ENCODE measurements around the gene ADAMTSL3. TPM values are rescaled to one million over a fixed set of nuclear protein-coding genes. Genes with fewer than 3 reads are reported as not detected.

ADAMTSL3 gene
- total and polyA plus RNA-seq, 7 experiments from 2014 or later = not detected

DNA sequence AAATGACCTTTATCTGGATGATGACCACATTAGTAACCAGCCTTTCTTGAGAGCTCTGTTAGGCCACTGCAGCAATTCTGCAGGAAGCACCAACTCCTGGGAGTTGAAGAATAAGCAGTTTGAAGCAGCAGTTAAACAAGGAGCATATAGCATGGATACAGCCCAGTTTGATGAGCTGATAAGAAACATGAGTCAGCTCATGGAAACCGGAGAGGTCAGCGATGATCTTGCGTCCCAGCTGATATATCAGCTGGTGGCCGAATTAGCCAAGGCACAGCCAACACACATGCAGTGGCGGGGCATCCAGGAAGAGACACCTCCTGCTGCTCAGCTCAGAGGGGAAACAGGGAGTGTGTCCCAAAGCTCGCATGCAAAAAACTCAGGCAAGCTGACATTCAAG, 328.8 kb downstream of the ADAMTSL3 start:
- no peaks in the 10 kb centered on the region for H3K36me3 ChIP-seq (ENCODE audit: control insufficient read depth in 2 of 3, insufficient read depth in 3 of 3, low read length in 3 of 3)
- no peaks in the 10 kb centered on the region for H3K4me1 ChIP-seq (ENCODE audit: control insufficient read depth in 2 of 2, insufficient read depth in 2 of 2, low read length in 2 of 2)
- H3K27me3 ChIP-seq (ENCODE audit: control insufficient read depth in 2 of 2, insufficient read depth in 2 of 2, low read length in 2 of 2) = peaks cover 0 to 4% of the 10 kb centered on the region in 2 donors
- no peaks in the 10 kb centered on the region for H3K9me3 ChIP-seq (ENCODE audit: control insufficient read depth in 2 of 3, low read length in 3 of 3)
- Mint-ChIP-seq H3K27ac (no peak overlapping the region), H3K4me3 (no peak overlapping the region), H3K9me3 (no peaks in the 10 kb centered on the region), H3K27me3 (peaks cover 0 to 19% (median 7%) of the 10 kb centered on the region in 5 donors), H3K36me3 (no peaks in the 10 kb centered on the region), H3K4me1 (no peaks in the 10 kb centered on the region)
- no peak for DNase-seq
- CTCF ChIA-PET = no interaction called here
- H3K27ac ChIP-seq (ENCODE audit: low read depth, low read length) = no peak overlapping the region
- POLR2A ChIA-PET = no interaction called here
- H3K4me3 ChIP-seq (ENCODE audit: low read length) = no peak overlapping the region
- intact Hi-C loops (cut with micrococcal nuclease) = no loop called here
- no peak for ATAC-seq

DNA sequence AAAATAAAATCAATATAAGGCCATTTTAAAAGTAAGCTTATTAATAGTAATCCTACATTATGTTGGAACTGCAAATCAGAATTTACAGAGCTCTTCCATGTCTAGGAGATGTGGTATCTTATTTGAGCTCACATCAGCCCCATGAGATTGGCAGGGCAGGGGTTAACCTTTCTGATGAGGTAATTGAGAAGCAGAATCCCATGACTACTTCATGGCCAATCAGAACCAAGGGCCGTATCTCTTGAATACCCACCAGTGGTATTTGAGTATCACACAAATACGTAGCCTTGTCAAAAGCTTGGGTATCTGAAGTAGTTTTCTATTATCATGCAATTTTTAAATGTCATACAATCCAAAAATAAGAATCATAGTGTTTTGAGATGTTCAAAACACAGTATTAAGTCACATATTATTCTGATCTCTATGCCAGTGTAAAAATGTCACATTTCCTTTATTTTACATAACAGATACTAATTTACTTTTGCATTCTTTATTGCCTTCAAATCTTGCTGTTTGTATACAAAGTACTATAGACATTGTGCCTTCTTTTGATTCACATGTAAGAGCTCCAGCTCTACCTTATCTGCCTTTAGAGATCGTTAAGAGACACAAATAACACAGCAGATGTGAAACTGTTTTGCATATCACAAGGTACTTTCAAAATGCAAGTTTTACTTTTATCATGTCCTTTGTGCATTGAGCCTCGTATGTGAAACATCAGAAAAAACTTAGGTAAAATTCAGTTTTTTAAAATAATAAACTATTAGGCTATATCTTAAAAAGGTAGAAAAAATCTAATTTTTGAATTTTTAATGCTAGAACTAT, 329.9 kb downstream of the ADAMTSL3 start:
- ChIA-PET POLR2A (no interaction called here), CTCF (no interaction called here)
- Mint-ChIP-seq H3K36me3 (no peaks in the 10 kb centered on the region), H3K27ac (no peak overlapping the region), H3K9me3 (no peaks in the 10 kb centered on the region), H3K4me3 (no peak overlapping the region), H3K4me1 (no peaks in the 10 kb centered on the region), H3K27me3 (peaks cover 0 to 14% (median 7%) of the 10 kb centered on the region in 5 donors)
- Histone ChIP-seq H3K4me3 (ENCODE audit: low read length) (no peak overlapping the region), H3K27ac (ENCODE audit: low read depth, low read length) (no peak overlapping the region), H3K4me1 (ENCODE audit: control insufficient read depth in 2 of 2, insufficient read depth in 2 of 2, low read length in 2 of 2) (no peaks in the 10 kb centered on the region), H3K36me3 (ENCODE audit: control insufficient read depth in 2 of 3, insufficient read depth in 3 of 3, low read length in 3 of 3) (no peaks in the 10 kb centered on the region), H3K27me3 (ENCODE audit: control insufficient read depth in 2 of 2, insufficient read depth in 2 of 2, low read length in 2 of 2) (peaks cover 0 to 4% of the 10 kb centered on the region in 2 donors), H3K9me3 (ENCODE audit: control insufficient read depth in 2 of 3, low read length in 3 of 3) (no peaks in the 10 kb centered on the region)
- intact Hi-C loops (cut with micrococcal nuclease) = no loop called here
- ATAC-seq (no peak), DNase-seq (no peak)

DNA sequence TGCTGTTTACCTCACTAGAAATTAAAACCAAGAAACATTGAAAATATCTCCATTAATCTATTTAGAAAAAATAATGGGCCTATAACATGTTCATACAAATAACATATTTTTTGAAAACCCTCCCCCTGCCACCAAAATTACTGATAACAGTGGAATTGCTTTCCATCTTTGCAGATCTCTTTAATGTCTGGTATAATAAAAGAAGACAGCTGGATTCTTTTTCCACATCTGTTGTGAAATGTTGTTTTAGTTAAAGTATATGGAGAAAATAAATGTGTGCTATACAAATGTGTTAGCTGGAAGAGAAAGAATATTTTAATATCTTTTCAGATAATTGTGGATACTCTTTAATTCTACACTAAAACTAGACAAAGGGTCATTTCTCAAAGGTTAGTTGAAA, 330.7 kb downstream of the ADAMTSL3 start:
- Histone ChIP-seq H3K4me3 (ENCODE audit: low read length) (no peak overlapping the region), H3K27me3 (ENCODE audit: control insufficient read depth in 2 of 2, insufficient read depth in 2 of 2, low read length in 2 of 2) (peaks cover 0 to 4% of the 10 kb centered on the region in 2 donors), H3K4me1 (ENCODE audit: control insufficient read depth in 2 of 2, insufficient read depth in 2 of 2, low read length in 2 of 2) (no peaks in the 10 kb centered on the region), H3K9me3 (ENCODE audit: control insufficient read depth in 2 of 3, low read length in 3 of 3) (no peaks in the 10 kb centered on the region), H3K27ac (ENCODE audit: low read depth, low read length) (no peak overlapping the region), H3K36me3 (ENCODE audit: control insufficient read depth in 2 of 3, insufficient read depth in 3 of 3, low read length in 3 of 3) (no peaks in the 10 kb centered on the region)
- Mint-ChIP-seq H3K27me3 (peaks cover 0 to 9% (median 6%) of the 10 kb centered on the region in 5 donors), H3K36me3 (no peaks in the 10 kb centered on the region), H3K4me3 (no peak overlapping the region), H3K9me3 (no peaks in the 10 kb centered on the region), H3K4me1 (no peaks in the 10 kb centered on the region), H3K27ac (no peak overlapping the region)
- no peak for DNase-seq
- intact Hi-C loops (cut with micrococcal nuclease) = no loop called here
- ATAC-seq = no peak
- ChIA-PET CTCF (no interaction called here), POLR2A (no interaction called here)

DNA sequence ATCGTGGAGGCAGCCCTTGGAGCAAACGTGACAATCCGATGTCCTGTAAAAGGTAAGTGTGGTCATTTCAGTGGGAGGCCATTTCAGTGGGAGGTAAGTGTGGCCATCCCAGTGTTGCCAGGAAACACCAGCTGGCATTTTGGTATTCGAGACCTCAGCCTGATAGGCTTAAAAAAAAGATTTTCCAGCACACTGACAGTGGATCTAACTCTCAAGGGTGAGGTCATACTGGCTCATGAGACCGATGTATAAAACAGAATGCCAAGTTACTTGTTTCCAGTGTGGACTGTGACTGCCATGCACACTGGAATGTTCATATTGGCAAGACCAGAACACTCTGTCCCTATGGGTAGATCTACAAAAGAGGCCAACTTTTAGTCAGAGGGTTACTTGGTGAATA, 337.2 kb downstream of the ADAMTSL3 start:
- Histone ChIP-seq H3K36me3 (ENCODE audit: control insufficient read depth in 2 of 3, insufficient read depth in 3 of 3, low read length in 3 of 3) (no peaks in the 10 kb centered on the region), H3K27me3 (ENCODE audit: control insufficient read depth in 2 of 2, insufficient read depth in 2 of 2, low read length in 2 of 2) (no peaks in the 10 kb centered on the region), H3K4me1 (ENCODE audit: control insufficient read depth in 2 of 2, insufficient read depth in 2 of 2, low read length in 2 of 2) (no peaks in the 10 kb centered on the region), H3K27ac (ENCODE audit: low read depth, low read length) (no peak overlapping the region), H3K9me3 (ENCODE audit: control insufficient read depth in 2 of 3, low read length in 3 of 3) (no peaks in the 10 kb centered on the region), H3K4me3 (ENCODE audit: low read length) (no peak overlapping the region)
- Mint-ChIP-seq H3K36me3 (no peaks in the 10 kb centered on the region), H3K27ac (no peak overlapping the region), H3K4me3 (no peak overlapping the region), H3K27me3 (peaks cover 0 to 19% (median 6%) of the 10 kb centered on the region in 5 donors), H3K9me3 (peaks cover 0 to 2% (median 0%) of the 10 kb centered on the region in 11 donors), H3K4me1 (no peaks in the 10 kb centered on the region)
- ChIA-PET CTCF (no interaction called here), POLR2A (no interaction called here)
- ATAC-seq = no peak
- no peak for DNase-seq
- intact Hi-C loops (cut with micrococcal nuclease) = no loop called here

DNA sequence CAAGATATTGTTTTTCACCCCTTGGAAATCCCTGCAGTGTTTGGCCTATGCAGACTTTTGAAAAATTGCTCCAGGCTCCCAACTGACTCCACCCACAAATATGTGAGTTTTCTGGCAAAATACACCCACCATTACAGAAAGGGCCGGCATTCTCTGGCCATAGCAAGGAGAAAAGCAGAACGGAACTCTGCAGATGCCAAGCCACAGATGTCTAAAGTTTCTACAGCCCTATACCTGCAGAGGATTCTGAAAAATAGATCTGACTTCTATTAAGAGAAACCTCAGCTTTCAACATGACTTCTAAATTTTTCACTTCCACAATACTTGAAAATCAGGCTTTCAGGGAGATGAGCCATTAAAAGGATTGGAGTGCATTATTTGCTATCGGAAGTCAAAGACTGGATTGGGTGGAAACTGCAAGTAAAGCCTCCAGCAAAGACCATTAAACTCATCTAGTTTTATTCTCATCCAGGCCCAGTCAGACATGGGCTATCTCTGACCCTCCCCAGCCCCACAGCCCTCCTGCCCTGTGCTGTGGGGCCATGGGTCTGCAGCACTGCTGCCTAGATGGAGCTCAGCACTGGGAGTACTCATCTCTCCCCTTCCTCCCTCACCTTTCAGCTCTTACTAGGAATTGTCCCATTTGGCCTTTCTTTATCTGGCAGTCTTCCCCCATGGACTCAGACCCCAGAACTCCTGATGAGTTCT, 338.6 kb downstream of the ADAMTSL3 start:
- Histone ChIP-seq H3K9me3 (ENCODE audit: control insufficient read depth in 2 of 3, low read length in 3 of 3) (no peaks in the 10 kb centered on the region), H3K36me3 (ENCODE audit: control insufficient read depth in 2 of 3, insufficient read depth in 3 of 3, low read length in 3 of 3) (no peaks in the 10 kb centered on the region), H3K4me1 (ENCODE audit: control insufficient read depth in 2 of 2, insufficient read depth in 2 of 2, low read length in 2 of 2) (no peaks in the 10 kb centered on the region), H3K27me3 (ENCODE audit: control insufficient read depth in 2 of 2, insufficient read depth in 2 of 2, low read length in 2 of 2) (no peaks in the 10 kb centered on the region), H3K27ac (ENCODE audit: low read depth, low read length) (no peak overlapping the region), H3K4me3 (ENCODE audit: low read length) (no peak overlapping the region)
- ChIA-PET CTCF (no interaction called here), POLR2A (no interaction called here)
- no peaks in the 10 kb centered on the region for H3K36me3 Mint-ChIP-seq
- no peak for ATAC-seq
- H3K9me3 Mint-ChIP-seq = peaks cover 0 to 2% (median 0%) of the 10 kb centered on the region in 11 donors
- no peak overlapping the region for H3K27ac Mint-ChIP-seq
- H3K4me1 Mint-ChIP-seq = no peaks in the 10 kb centered on the region
- DNase-seq = no peak
- peaks cover 0 to 23% (median 4%) of the 10 kb centered on the region in 5 donors for H3K27me3 Mint-ChIP-seq
- intact Hi-C loops (cut with micrococcal nuclease) = no loop called here
- no peak overlapping the region for H3K4me3 Mint-ChIP-seq

DNA sequence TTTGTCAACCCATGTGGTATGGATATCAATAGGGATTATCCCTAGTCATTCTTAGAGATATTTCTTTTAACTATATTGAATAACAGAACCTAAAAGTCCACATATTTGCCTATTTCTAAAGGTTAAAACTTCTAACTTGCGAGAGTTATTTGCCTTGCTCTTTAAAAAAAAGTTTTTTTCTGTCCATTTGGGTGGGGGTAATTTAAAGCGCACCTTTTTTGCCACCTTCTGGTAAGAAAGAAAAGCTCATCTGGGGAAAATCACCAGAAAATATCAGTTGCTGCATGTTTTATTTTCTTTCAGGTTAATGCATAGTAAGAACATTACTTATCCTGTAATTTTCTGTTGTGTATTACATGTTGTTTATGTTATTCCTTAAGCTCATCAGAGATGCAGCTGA, 339.7 kb downstream of the ADAMTSL3 start:
- H3K27ac Mint-ChIP-seq = no peak overlapping the region
- H3K36me3 Mint-ChIP-seq = no peaks in the 10 kb centered on the region
- ATAC-seq = no peak
- Histone ChIP-seq H3K9me3 (ENCODE audit: control insufficient read depth in 2 of 3, low read length in 3 of 3) (no peaks in the 10 kb centered on the region), H3K36me3 (ENCODE audit: control insufficient read depth in 2 of 3, insufficient read depth in 3 of 3, low read length in 3 of 3) (no peaks in the 10 kb centered on the region), H3K4me1 (ENCODE audit: control insufficient read depth in 2 of 2, insufficient read depth in 2 of 2, low read length in 2 of 2) (no peaks in the 10 kb centered on the region), H3K27ac (ENCODE audit: low read depth, low read length) (no peak overlapping the region), H3K4me3 (ENCODE audit: low read length) (no peak overlapping the region), H3K27me3 (ENCODE audit: control insufficient read depth in 2 of 2, insufficient read depth in 2 of 2, low read length in 2 of 2) (no peaks in the 10 kb centered on the region)
- intact Hi-C loops (cut with micrococcal nuclease) = no loop called here
- H3K4me1 Mint-ChIP-seq = no peaks in the 10 kb centered on the region
- DNase-seq = no peak
- CTCF ChIA-PET = interaction anchor here (0.6 kb wide), 1 partner anchor 934 kb away, joined by 3 read pairs; no protein-coding TSS in a partner anchor
- H3K4me3 Mint-ChIP-seq = no peak overlapping the region
- POLR2A ChIA-PET = no interaction called here
- H3K9me3 Mint-ChIP-seq = peaks cover 0 to 2% (median 0%) of the 10 kb centered on the region in 11 donors
- peaks cover 0 to 23% (median 4%) of the 10 kb centered on the region in 5 donors for H3K27me3 Mint-ChIP-seq

DNA sequence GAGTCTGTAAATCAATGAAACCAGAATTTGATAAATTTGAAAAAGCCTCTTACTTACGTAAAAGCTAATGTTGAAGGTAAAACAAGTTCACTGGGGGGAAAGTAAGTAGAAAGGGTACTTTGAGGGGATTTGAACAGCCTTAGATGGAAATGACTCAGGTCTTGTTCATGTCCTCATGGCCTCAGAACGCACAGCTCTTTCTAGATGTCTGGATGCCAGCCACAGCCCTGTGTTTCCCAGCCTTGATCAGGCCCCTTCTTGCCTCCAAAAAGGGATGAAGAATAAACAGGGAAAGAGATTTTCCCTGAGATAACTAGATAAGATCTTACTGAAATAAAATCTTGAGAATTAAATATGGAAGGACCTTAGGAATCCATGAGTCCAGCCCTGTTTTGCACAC, 344.6 kb downstream of the ADAMTSL3 start:
- no peak overlapping the region for H3K27ac Mint-ChIP-seq
- H3K9me3 ChIP-seq (ENCODE audit: control insufficient read depth in 2 of 3, low read length in 3 of 3) = no peaks in the 10 kb centered on the region
- H3K27me3 Mint-ChIP-seq = peaks cover 0 to 14% (median 6%) of the 10 kb centered on the region in 5 donors
- DNase-seq (no peak), ATAC-seq (no peak)
- no peaks in the 10 kb centered on the region for H3K27me3 ChIP-seq (ENCODE audit: control insufficient read depth in 2 of 2, insufficient read depth in 2 of 2, low read length in 2 of 2)
- no peak overlapping the region for H3K4me3 Mint-ChIP-seq
- ChIA-PET CTCF (no interaction called here), POLR2A (no interaction called here)
- peaks cover 0 to 2% (median 0%) of the 10 kb centered on the region in 11 donors for H3K9me3 Mint-ChIP-seq
- no peaks in the 10 kb centered on the region for H3K36me3 ChIP-seq (ENCODE audit: control insufficient read depth in 2 of 3, insufficient read depth in 3 of 3, low read length in 3 of 3)
- H3K36me3 Mint-ChIP-seq = no peaks in the 10 kb centered on the region
- no peaks in the 10 kb centered on the region for H3K4me1 ChIP-seq (ENCODE audit: control insufficient read depth in 2 of 2, insufficient read depth in 2 of 2, low read length in 2 of 2)
- no peaks in the 10 kb centered on the region for H3K4me1 Mint-ChIP-seq
- H3K27ac ChIP-seq (ENCODE audit: low read depth, low read length) = no peak overlapping the region
- intact Hi-C loops (cut with micrococcal nuclease) = no loop called here
- H3K4me3 ChIP-seq (ENCODE audit: low read length) = no peak overlapping the region
